ENCODE results near the gene NBEAL2.

The NBEAL2 gene

GRCh38 chr3:46978985-46979944, at the start of gene NBEAL2:
TSS of gene NBEAL2 (plus strand) at chr3:46979666. CDS start at chr3:46979862, 196 bp downstream.
- DNase-seq: peak; percentile 95 to 97

GRCh38 chr3:46930166-46930944, 49.1 kb upstream of the NBEAL2 start:
- DNase-seq: peak in 1 of 2 experiments; percentile 11

GRCh38 chr3:46930945-46931403, 48.5 kb upstream of the NBEAL2 start:
- DNase-seq: no peak

- DNase-seq: no peak
Measured at GRCh38 chr3:46931631-46932331, 47.7 kb upstream of the NBEAL2 start.

- DNase-seq: no peak
Measured at GRCh38 chr3:46932455-46933225, 46.8 kb upstream of the NBEAL2 start.

GRCh38 chr3:46933261-46933660, 46.2 kb upstream of the NBEAL2 start:
- DNase-seq: no peak

- DNase-seq: no peak
Measured at GRCh38 chr3:46934072-46934471, 45.4 kb upstream of the NBEAL2 start.

GRCh38 chr3:46934498-46935167, 44.8 kb upstream of the NBEAL2 start:
- DNase-seq: no peak

GRCh38 chr3:46935168-46935858, 44.2 kb upstream of the NBEAL2 start:
- peak; percentile 56 to 57 for DNase-seq

- DNase-seq: peak; percentile 30 to 47
Measured at GRCh38 chr3:46935989-46936558, 43.4 kb upstream of the NBEAL2 start.

- DNase-seq: no peak
Measured at GRCh38 chr3:46936733-46937250, 42.7 kb upstream of the NBEAL2 start.

- no peak for DNase-seq
Measured at GRCh38 chr3:46938118-46938517, 41.3 kb upstream of the NBEAL2 start.

GRCh38 chr3:46939578-46940445, 39.7 kb upstream of the NBEAL2 start:
- DNase-seq: no peak

GRCh38 chr3:46942076-46942475, 37.4 kb upstream of the NBEAL2 start:
- DNase-seq: no peak

- DNase-seq: no peak
Measured at GRCh38 chr3:46942481-46943236, 36.8 kb upstream of the NBEAL2 start.

- DNase-seq: no peak
Measured at GRCh38 chr3:46943237-46944187, 36.0 kb upstream of the NBEAL2 start.

- DNase-seq: no peak
Measured at GRCh38 chr3:46944191-46944590, 35.3 kb upstream of the NBEAL2 start.
